ENCODE data around the gene ECSIT. TPM values are rescaled to one million over a fixed set of nuclear protein-coding genes. Genes with fewer than 3 reads are reported as not detected.
A peak's percentile ranks its signal among the peaks of the same experiment; 100 is the strongest.

Gene ECSIT
- total RNA-seq, 1 donor: 26.3 TPM

GRCh38 chr19:11547929-11548700, 19.2 kb upstream of the ECSIT start:
- no peak for DNase-seq (ENCODE audit: low read depth)
- no peak overlapping the region for H3K4me3 ChIP-seq (ENCODE audit: low read depth, low read length)
- TF ChIP-seq CTCF (IDR thresholded peaks at IDR 0.05; ENCODE audit: insufficient read depth, low read length): no peak

GRCh38 chr19:11541238-11541637, 12.3 kb upstream of the ECSIT start:
- no peak for TF ChIP-seq CTCF (IDR thresholded peaks at IDR 0.05; ENCODE audit: insufficient read depth, low read length)
- no peak for DNase-seq (ENCODE audit: low read depth)
- H3K4me3 ChIP-seq (ENCODE audit: low read depth, low read length): no peak overlapping the region

DNA sequence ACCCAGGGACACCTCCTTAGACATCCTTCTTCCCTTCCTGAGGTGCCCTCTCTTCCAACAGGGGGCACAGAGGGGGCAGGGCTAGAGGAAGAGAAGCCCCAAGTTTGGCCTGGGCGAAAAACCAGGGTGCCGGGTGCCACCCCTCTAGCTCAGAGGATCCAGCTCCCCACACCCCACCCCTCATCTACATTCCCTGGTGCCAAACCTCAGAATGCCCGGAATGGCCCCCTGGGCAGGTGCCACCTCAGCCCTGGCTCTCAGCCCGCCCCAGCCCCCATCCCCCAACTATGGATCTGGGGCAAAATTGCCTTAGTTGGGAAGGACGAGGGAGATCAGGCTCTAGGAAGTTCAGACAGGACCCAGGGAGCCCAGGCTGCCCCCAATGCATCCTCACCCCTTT, 11.7 kb upstream of the ECSIT start:
- no peak for TF ChIP-seq CTCF (IDR thresholded peaks at IDR 0.05; ENCODE audit: insufficient read depth, low read length)
- DNase-seq (ENCODE audit: low read depth): no peak
- H3K4me3 ChIP-seq (ENCODE audit: low read depth, low read length): no peak overlapping the region

GRCh38 chr19:11539495-11540365, 10.8 kb upstream of the ECSIT start:
- no peak for TF ChIP-seq CTCF (IDR thresholded peaks at IDR 0.05; ENCODE audit: insufficient read depth, low read length)
- no peak for DNase-seq (ENCODE audit: low read depth)
- no peak overlapping the region for H3K4me3 ChIP-seq (ENCODE audit: low read depth, low read length)

DNA sequence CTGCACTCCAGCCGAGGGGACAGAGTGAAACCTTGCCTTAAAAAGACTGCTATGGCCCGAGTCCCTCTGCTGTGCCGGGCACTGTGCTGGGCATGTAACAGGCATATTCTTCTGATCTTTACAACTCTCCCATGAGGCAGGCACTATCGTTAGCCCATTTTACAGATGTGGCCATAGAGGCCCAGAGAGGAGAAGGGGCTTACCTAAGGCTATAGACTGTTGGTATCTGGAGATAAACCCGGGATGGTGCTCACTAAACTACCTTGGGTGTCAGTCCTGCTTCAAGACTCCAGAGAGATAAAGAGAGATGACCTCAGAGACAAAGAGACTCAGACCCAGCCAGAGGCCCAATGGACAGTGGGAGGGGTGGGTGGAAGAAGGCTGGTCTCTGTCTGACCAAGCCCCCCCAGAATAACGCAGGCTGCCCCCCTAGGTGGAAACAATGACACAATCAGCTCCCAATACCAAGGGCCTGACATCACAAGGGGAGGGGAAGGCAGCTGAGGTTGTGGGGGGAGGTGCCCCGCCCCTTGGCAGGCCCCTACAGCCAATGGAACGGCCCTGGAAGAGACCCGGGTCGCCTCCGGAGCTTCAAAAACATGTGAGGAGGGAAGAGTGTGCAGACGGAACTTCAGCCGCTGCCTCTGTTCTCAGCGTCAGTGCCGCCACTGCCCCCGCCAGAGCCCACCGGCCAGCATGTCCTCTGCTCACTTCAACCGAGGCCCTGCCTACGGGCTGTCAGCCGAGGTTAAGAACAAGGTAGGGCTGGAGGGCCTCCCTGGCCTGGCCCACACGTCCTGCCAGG, 9.5 kb upstream of the ECSIT start, which contains the start of gene CNN1:
Gene CNN1 (plus strand): TSS at position 620 of the 805 bp plus-strand sequence. CDS start 77 bp downstream, at position 697.
- no peak within 1 kb of the TSS for H3K4me3 ChIP-seq (ENCODE audit: low read depth, low read length)
- no peak for TF ChIP-seq CTCF (IDR thresholded peaks at IDR 0.05; ENCODE audit: insufficient read depth, low read length)
- DNase-seq (ENCODE audit: low read depth): peak; percentile 45
